ENCODE data around the gene TAB2.

GRCh38 chr6:149364557-149364956 is 47.0 kb downstream of the TAB2 start:
- TF ChIP-seq CTCF (IDR thresholded peaks at IDR 0.05): no peak
- no peak for TF ChIP-seq POLR2A (IDR thresholded peaks at IDR 0.05)

Data from body of pancreas (tissue), 4 donors.